ENCODE results near the gene PEX26. TPM values are rescaled to one million over a fixed set of nuclear protein-coding genes. Genes with fewer than 3 reads are reported as not detected.

PEX26 gene
- total RNA-seq, 1 donor from 2014 or later = 23.9 TPM

- no peak for DNase-seq (ENCODE audit: low read depth)
- no peak overlapping the region for H3K4me3 ChIP-seq (ENCODE audit: low read depth, low read length)
- TF ChIP-seq, protein P1, sequence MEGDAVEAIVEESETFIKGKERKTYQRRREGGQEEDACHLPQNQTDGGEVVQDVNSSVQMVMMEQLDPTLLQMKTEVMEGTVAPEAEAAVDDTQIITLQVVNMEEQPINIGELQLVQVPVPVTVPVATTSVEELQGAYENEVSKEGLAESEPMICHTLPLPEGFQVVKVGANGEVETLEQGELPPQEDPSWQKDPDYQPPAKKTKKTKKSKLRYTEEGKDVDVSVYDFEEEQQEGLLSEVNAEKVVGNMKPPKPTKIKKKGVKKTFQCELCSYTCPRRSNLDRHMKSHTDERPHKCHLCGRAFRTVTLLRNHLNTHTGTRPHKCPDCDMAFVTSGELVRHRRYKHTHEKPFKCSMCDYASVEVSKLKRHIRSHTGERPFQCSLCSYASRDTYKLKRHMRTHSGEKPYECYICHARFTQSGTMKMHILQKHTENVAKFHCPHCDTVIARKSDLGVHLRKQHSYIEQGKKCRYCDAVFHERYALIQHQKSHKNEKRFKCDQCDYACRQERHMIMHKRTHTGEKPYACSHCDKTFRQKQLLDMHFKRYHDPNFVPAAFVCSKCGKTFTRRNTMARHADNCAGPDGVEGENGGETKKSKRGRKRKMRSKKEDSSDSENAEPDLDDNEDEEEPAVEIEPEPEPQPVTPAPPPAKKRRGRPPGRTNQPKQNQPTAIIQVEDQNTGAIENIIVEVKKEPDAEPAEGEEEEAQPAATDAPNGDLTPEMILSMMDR (conservative IDR thresholded peaks at IDR 0.05; ENCODE audit: low read depth, low read length) = no peak
Measured at GRCh38 chr22:18148293-18148965, 70.6 kb downstream of the PEX26 start.

DNA sequence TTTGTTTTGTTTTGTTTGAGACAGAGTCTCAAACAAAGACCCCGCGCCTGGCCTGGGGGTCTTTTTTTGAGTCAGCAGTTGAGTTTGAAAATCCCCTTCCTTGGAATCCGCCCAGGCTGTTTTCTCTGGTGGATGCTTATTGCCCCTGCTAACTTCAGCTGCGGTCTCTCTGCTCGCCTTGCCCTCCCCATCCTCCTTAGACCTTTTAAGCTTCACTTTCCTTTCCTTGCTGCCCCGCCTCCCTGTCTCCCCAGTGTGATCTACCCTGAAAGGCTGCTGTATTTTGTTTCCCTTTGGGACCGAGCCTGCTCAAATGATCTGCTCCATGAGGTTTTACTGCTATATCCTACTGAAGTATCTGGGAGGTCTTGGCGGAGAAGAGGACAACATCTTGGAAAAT lies 74.7 kb downstream of the PEX26 start:
- no peak overlapping the region for H3K4me3 ChIP-seq (ENCODE audit: low read depth, low read length)
- no peak for DNase-seq (ENCODE audit: low read depth)
- TF ChIP-seq, protein P1 (conservative IDR thresholded peaks at IDR 0.05; ENCODE audit: low read depth, low read length) = no peak

GRCh38 chr22:18154821-18155390 lies 77.1 kb downstream of the PEX26 start:
- no peak for DNase-seq (ENCODE audit: low read depth)
- TF ChIP-seq, protein P1 (conservative IDR thresholded peaks at IDR 0.05; ENCODE audit: low read depth, low read length) = no peak
- no peak overlapping the region for H3K4me3 ChIP-seq (ENCODE audit: low read depth, low read length)

Other genes starting within 250 kb of the PEX26 start
- 43.0 and 47.5 TPM in 2 replicates for gene MICAL3, start 53.4 kb upstream of the PEX26 start, total RNA-seq
- 0.22 TPM in 1 of 2 replicates, not detected in the other for gene TUBA8, start 32.8 kb downstream of the PEX26 start, total RNA-seq
- 5.5 and 7.6 TPM in 2 replicates for gene USP18, start 72.2 kb downstream of the PEX26 start, total RNA-seq

Data from epithelial cell of proximal tubule (primary cell).